ENCODE results near the gene ZNF277.

ZNF277 gene

GRCh38 chr7:112260911-112261310 lies 54.4 kb downstream of the ZNF277 start:
- DNase-seq (ENCODE audit: low read depth, low spot score) = no peak
- ChIA-PET CTCF (no interaction called here), POLR2A (no interaction called here)

GRCh38 chr7:112262036-112262435 lies 55.5 kb downstream of the ZNF277 start:
- no peak for DNase-seq (ENCODE audit: low read depth, low spot score)
- no peak for TF ChIP-seq CTCF (IDR thresholded peaks at IDR 0.05; ENCODE audit: insufficient read depth, low read length, missing control alignments)
- CTCF ChIA-PET = no interaction called here
- H3K4me3 ChIP-seq (ENCODE audit: low read depth, low read length) = no peak overlapping the region
- POLR2A ChIA-PET = no interaction called here

More at GRCh38 chr7:112260911-112261310, 54.4 kb downstream of the ZNF277 start:
- no peak for TF ChIP-seq CTCF (IDR thresholded peaks at IDR 0.05; ENCODE audit: insufficient read depth, low read length, missing control alignments)
- H3K4me3 ChIP-seq (ENCODE audit: low read depth, low read length) = no peak overlapping the region

- POLR2A ChIA-PET = no interaction called here
- no peak for TF ChIP-seq CTCF (IDR thresholded peaks at IDR 0.05; ENCODE audit: insufficient read depth, low read length, missing control alignments)
- CTCF ChIA-PET = no interaction called here
- no peak overlapping the region for H3K4me3 ChIP-seq (ENCODE audit: low read depth, low read length)
- no peak for DNase-seq (ENCODE audit: low read depth, low spot score)
These were observed 56.5 kb downstream of the ZNF277 start for GRCh38 chr7:112262855-112263487.

GRCh38 chr7:112263519-112263918 lies 57.0 kb downstream of the ZNF277 start:
- TF ChIP-seq CTCF (IDR thresholded peaks at IDR 0.05; ENCODE audit: insufficient read depth, low read length, missing control alignments) = no peak
- POLR2A ChIA-PET = no interaction called here
- CTCF ChIA-PET = interaction anchor here (1.1 kb wide), 1 partner anchor 8 kb away, joined by 3 read pairs; no protein-coding TSS in a partner anchor
- no peak for DNase-seq (ENCODE audit: low read depth, low spot score)
- H3K4me3 ChIP-seq (ENCODE audit: low read depth, low read length) = no peak overlapping the region

- DNase-seq (ENCODE audit: low read depth, low spot score) = no peak
- ChIA-PET POLR2A (no interaction called here), CTCF (no interaction called here)
- H3K4me3 ChIP-seq (ENCODE audit: low read depth, low read length) = no peak overlapping the region
- TF ChIP-seq CTCF (IDR thresholded peaks at IDR 0.05; ENCODE audit: insufficient read depth, low read length, missing control alignments) = no peak
These were observed 59.6 kb downstream of the ZNF277 start for GRCh38 chr7:112266141-112266540.

- DNase-seq (ENCODE audit: low read depth, low spot score) = no peak
- ChIA-PET CTCF (no interaction called here), POLR2A (no interaction called here)
- TF ChIP-seq CTCF (IDR thresholded peaks at IDR 0.05; ENCODE audit: insufficient read depth, low read length, missing control alignments) = no peak
- no peak overlapping the region for H3K4me3 ChIP-seq (ENCODE audit: low read depth, low read length)
These were observed 60.2 kb downstream of the ZNF277 start for GRCh38 chr7:112266595-112267270.
